Stimulated activated CD8-positive, alpha-beta memory T cell treated with anti-CD3 and anti-CD28 coated beads, Interleukin-15, amount 100 ng/mL, for 4 hours (primary cell): ENCODE results near the gene LGALS4.
"Not testable (repeated sequence)": the region's sequence is repeated elsewhere in the genome, so short reads cannot be mapped to it uniquely, and the experiment has no call there.

ENCODE experiments used
- DNase-seq, 2 donors: peaks; one replicate each; pipeline ENCODE4 v3.0.0-alpha.2; 2020; ENCODE audit warnings: low read depth in 2 of 2

Gene LGALS4

GRCh38 chr19:38770228-38770948 is 42.4 kb downstream of the LGALS4 start:
- not testable (repeated sequence) for DNase-seq

GRCh38 chr19:38769635-38770211 is 43.0 kb downstream of the LGALS4 start:
- DNase-seq, result peak; percentile 77 to 78

- DNase-seq, result no peak
Measured at GRCh38 chr19:38766276-38767047, 46.3 kb downstream of the LGALS4 start.

GRCh38 chr19:38765214-38765613 is 47.5 kb downstream of the LGALS4 start:
- DNase-seq, result no peak

GRCh38 chr19:38763795-38764220 is 48.9 kb downstream of the LGALS4 start:
- DNase-seq, result no peak

- not testable (repeated sequence) for DNase-seq
Measured at GRCh38 chr19:38761884-38762389, 50.8 kb downstream of the LGALS4 start.

- DNase-seq, result not testable (repeated sequence)
Measured at GRCh38 chr19:38760805-38761517, 51.8 kb downstream of the LGALS4 start.

- no peak for DNase-seq
Measured at GRCh38 chr19:38759590-38760003, 53.1 kb downstream of the LGALS4 start.

GRCh38 chr19:38754196-38754595 is 58.5 kb downstream of the LGALS4 start:
- not testable (repeated sequence) for DNase-seq

GRCh38 chr19:38753783-38754182 is 59.0 kb downstream of the LGALS4 start:
- not testable (repeated sequence) for DNase-seq
